EH (cell line): Measurements from ENCODE around the gene DDX1.
"Not testable (repeated sequence)": the region's sequence is repeated elsewhere in the genome, so short reads cannot be mapped to it uniquely, and the experiment has no call there.

Experiments used
- DNase-seq: peaks from one replicate; pipeline ENCODE4 v3.0.0-alpha.2; 2015; ENCODE audit warnings: low read depth

DDX1 gene

DNA sequence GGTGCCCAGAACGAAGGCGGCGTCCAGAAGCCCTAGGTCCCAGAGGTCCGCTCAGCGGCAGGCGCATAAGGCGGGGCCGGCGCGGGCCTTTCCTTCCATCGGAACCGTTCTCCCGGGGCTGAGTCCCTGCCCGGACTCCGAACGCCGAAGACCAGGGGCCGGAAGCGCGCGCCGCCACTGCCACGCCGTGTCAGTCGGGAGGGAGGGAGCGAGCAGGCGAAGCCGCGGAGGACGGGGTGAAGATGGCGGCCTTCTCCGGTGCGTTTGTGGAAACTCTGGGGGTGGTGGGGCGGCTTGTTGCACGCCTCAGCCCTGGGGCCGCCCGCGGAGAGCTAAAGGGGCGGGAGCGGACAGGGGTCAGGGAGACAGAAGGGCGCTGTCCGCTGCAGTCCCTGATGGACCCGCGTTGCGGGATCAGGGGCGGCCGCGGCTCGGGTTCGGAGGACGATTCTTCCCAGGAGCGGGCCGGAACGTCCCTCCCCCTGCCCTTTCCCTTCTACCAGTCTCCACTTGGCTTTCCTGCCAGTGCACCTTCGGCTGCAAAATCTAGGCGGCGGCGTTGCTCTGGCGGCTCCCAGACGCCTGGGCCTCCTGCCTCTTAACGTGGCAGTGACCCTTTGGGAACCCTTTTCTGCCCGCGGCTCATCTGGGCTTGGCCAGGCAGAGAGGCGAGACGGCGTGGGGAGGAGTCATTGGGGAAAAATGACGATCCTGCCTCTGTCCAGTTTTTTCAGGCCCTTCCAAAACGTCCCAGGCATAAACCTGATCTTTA, at the start of gene DDX1:
Gene DDX1, plus strand, starts transcription at position 177 of the 772 bp plus-strand sequence. Its CDS starts 66 bp downstream, at position 243.
- peak; percentile 87 for DNase-seq

DNA sequence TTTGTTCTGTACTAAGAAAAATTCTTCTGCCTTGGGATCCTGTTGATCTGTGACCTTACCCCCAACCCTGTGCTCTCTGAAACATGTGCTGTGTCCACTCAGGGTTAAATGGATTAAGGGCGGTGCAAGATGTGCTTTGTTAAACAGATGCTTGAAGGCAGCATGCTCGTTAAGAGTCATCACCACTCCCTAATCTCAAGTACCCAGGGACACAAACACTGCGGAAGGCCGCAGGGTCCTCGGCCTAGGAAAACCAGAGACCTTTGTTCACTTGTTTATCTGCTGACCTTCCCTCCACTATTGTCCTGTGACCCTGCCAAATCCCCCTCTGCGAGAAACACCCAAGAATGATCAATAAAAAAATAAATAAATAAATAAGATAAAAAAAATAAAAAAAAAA, 49.4 kb upstream of the DDX1 start:
- DNase-seq, result not testable (repeated sequence)

DNA sequence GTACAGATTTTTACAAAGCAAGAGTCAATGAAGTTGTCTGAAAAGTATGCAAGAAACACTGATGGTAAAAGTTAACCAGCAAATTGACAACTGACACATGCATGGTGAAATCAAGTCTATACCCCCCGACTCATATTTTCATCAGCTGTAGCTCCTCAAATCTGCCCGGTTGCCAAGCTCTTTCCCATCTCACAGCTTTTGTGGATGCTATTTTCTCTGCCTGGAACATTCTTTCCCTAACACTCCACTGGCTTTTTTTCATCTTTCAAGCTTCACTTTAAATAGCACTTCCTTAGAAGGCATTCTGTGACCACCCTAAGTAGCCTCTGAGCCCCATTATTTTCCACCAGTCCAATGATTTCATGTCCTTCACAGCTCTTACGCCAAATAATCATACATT, 48.6 kb upstream of the DDX1 start:
- no peak for DNase-seq

- DNase-seq, result no peak
Observed at GRCh38 chr2:15543541-15543940, 48.1 kb upstream of the DDX1 start.

DNA sequence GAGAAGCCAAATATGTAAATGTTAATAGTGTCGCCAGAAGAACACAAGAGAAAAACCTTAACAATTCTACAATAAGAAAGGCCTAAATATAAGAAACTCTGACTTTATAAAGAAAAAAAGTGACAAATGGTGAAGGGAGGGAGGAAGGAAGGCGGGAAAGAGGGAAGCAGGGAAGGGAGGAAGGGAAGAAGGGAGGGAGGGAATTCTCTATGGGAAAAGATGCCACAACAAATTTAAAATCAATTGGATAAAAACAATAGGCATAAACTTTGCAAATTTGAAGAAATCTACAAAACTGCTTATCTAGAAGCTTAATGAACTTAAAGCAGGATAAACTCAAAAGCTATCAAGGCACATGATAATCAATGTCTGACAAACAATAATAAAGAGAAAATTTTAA, 47.4 kb upstream of the DDX1 start:
- no peak for DNase-seq

GRCh38 chr2:15546297-15547098, 45.2 kb upstream of the DDX1 start:
- DNase-seq, result no peak

DNA sequence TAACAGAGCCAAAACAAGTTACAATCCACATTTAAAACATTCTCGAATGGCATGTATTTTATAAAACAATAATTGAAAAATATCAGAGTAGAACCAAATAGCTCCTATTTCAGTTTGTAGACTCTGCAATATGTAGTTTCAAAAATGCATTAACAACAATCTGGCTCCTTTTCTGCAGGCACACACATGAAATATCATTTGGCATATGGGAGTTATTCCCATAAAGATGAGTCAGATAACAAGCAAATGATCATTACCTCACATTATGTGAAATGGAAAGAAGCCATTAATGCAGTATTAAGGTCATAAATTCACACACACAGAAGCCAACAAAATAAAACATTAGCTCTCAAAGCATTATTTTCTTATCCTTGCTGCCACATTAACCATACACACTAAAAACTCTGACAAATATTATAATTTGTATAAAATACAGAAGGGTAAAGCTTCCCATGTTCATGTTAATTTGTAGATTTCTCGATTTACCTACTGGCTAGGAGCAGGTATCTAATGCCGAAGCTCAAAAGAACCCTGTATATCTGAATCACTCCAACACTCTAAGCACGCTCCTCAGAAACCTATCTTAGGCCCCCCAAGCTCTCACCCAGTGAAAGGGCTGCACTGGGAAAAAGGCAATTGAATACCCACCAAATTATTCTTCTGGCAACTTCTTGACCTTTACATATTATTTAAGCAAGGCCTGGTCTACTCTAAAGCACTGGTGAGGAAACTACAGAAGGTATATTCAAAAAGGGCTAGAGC, 44.4 kb upstream of the DDX1 start:
- DNase-seq, result no peak

GRCh38 chr2:15548974-15549373, 42.7 kb upstream of the DDX1 start:
- no peak for DNase-seq

GRCh38 chr2:15553519-15553918, 38.1 kb upstream of the DDX1 start:
- no peak for DNase-seq

GRCh38 chr2:15553951-15554350, 37.7 kb upstream of the DDX1 start:
- DNase-seq, result no peak

DNA sequence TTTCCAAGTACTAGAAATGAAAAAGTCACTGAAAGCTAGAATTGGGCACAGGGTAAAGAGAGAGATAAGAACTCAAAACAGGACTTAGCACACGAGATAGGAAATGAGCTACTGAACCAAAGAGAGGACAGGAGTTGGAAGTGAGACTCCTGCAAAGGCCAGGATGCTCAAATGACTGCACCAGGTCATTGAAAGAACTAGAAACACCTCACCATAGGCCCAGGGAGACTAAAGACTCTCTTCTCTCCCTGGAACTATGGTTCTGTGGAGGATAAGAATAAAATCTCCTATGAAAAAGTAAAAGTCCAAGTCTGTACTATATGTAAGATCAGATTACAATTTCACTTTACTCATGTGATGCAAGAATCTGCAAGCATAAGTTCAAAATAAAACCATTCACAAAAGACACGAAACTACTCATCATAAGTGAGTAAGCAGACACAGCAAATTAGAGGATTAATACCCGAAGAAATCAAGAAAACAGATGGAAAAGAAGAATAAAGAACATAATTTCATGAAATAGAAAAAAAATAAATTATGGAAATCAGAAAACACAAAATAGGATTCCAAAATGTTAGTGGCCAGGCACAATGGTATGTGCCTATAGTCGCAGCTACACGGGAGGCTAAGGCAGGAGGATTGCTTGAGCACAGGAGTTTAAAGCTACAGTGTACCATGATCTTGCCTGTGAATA, 37.0 kb upstream of the DDX1 start:
- DNase-seq, result no peak

DNA sequence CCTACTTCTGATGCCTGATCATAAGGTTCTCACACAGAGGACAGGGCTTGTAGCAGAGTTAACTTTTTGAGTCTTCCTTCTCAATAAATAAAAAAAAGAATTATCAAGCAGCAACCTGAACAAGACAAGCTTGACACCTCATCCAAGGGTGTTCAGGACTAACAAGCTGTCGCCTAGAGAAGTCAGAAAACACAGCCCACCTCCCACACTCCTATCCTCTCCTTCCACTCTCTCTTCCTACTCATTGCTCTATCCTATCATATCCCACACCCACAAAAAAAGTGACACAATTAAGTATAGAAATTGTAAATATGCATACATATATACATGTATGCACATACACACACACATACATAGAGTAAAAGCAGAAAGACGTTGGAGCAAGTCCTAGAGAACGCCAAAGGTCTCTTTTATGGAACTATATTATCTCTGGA, 35.9 kb upstream of the DDX1 start:
- no peak for DNase-seq

DNA sequence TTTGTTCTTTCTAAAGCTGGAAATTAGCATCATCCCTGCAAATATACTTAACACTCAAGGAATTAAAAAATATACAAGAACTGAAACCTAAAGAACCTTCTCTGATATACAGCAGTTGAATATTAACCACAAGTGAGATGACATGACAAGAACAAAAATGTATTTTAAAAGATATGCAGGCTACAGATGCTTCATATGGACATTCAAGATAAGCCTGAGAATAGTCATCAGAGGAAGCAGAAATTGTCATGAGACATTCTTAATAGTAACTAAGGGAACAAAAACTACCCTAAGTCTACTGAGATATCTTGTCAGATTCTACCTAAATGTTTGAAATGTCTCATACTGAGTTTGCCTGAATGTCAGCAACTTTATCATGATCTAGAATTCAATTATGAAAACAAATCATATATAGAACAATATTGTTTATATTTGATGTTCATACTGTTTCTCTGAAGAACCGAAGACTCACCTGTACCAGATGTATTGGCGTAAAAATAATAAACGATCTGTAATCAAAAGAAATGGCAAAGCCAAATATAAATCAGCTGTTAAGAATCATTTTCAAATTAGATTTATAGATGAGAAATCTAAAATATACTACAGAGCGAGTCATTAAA, 35.2 kb upstream of the DDX1 start:
- DNase-seq, result no peak

DNA sequence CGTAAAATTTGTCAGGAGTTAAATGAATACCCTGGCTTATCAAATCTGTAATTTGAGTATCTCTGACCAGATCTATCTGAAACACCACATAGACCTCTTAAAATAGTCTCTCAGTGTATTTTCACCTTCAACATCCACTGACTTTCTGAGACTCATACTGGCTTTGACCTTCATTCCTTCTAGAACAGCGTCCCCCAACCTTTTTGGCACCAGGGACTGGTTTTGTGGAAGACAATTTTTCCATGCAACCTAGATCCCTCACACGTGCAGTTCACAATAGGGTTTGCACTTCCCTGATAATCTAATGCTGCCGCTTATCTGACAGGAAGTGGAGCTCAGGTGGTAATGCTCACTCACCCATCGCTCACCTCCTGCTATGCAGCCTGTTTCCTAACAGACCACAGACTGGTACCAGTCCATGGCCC, 33.8 kb upstream of the DDX1 start:
- no peak for DNase-seq

GRCh38 chr2:15559379-15560139, 32.1 kb upstream of the DDX1 start:
- DNase-seq, result no peak

DNA sequence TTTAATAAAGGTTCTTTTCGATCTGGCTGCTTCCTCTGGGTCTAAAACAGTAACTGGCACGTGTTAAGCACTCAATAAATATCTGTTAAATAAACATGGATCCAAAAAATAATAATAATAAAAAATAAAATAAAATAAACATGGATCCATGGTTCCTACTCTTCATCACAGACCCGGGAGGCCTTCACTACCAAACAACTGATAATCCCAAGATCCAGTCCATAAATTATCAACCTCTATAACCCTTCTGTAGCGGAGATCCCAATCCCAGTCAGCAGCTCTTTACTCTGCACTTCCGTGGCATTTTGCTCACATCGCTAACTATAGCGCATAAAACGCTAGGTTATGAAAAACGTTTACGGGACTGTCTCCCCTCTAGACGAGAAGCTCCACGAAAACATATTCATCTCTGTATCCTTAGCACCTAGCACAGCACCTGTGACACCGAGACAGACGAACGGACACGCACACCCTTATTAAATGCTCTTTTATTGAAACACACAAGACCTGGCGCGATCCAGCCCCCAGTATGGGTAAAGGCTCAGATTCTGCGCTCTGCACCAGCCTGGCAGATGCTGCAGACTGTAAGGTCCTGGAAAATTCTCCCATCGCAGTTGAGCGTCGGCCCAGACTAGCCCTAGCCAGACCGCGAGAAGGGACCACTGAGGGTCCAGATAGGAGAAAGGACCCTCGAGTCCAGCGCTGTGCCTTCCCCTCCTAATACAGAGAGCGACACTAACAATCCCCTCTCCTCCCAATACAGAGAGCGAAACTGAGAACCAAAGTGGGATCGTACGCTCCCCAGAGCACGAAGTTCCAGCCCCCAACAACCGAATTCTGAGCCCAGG, 31.3 kb upstream of the DDX1 start:
- DNase-seq, result peak; percentile 47

GRCh38 chr2:15560988-15561573, 30.6 kb upstream of the DDX1 start, which contains the start of gene NBAS:
Gene NBAS, minus strand, starts transcription at chr2:15561334. Its CDS starts 30 bp downstream, at chr2:15561304.
- DNase-seq, result peak; percentile 87

DNA sequence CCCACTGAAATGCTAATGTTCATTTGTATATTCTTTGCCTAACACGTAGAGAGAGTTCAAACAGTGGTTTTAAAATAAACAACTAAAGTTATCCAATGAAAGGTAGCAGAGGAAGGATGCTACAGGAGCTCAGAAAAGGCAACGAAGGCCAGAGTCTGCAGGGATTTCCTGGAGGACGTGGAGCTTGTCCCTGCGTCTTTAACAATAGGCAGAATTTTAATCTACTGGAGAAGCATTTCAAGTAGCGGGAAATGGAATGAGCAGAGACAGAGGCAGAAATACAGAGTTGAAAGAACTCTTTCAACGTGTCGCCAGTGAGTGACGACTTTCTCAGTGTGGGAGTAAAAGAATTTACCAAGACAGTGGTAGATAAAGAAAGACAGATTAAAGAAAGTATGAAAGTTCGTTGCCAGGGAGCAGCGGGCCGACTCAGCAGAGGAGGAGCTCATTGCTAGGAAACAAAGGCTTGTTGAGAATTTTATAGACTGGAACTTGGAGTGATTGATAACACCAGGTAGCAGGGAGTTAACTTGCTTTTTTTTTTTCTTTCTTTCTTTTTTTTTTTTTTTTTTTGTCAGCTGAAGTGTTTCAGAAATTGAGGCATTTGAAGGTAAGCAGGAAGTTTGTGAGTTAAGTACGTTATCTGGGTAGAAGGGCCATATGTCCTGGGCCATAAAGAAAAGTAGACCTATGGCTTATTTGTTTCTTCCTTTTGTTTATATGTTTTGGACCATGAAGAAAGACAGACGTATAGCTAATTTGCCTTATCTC, 29.9 kb upstream of the DDX1 start:
- DNase-seq, result peak; percentile 48
